Psoas muscle (tissue), 8 donors: ENCODE measurements around the gene RARRES2. TPM values are rescaled to one million over a fixed set of nuclear protein-coding genes. Genes with fewer than 3 reads are reported as not detected.

Experiments
- ATAC-seq, 4 donors: fragments of 200-7000 bp; cut with Tn5 transposase; one replicate each; pipeline ENCODE4 v1.9.1; 2020; ENCODE audit warnings: moderate library complexity in 3 of 4, mild to moderate bottlenecking in 2 of 4
- DNase-seq, 2 donors: peaks; one replicate each; pipeline ENCODE4 v3.0.0-alpha.2; 2020
- H3K27ac ChIP-seq: fragments of 200-600 bp; one replicate; pipeline ENCODE4 v1.8.0; 2022
- H3K27me3 ChIP-seq, 3 donors: fragments of 200-600 bp in 1 of 3; one replicate each; pipeline versions ENCODE4 v1.6.1 to v1.8.0; 2013 to 2022; ENCODE audit warnings: low read length in 2 of 3, mild to moderate bottlenecking in 2 of 3, moderate library complexity in 1 of 3; ENCODE audit not compliant: insufficient read depth in 3 of 3
- H3K36me3 ChIP-seq, 2 donors: fragments of 200-600 bp in 1 of 2; one replicate each; pipeline versions ENCODE4 v1.6.1 to v1.8.0; 2013 to 2022; ENCODE audit warnings: low read depth in 1 of 2, mild to moderate bottlenecking in 1 of 2, moderate library complexity in 1 of 2; ENCODE audit not compliant: insufficient read depth in 1 of 2
- H3K4me1 ChIP-seq: fragments of 200-600 bp; one replicate; pipeline ENCODE4 v1.8.0; 2022
- H3K4me3 ChIP-seq: fragments of 200-600 bp; one replicate; pipeline ENCODE4 v1.8.0; 2022; ENCODE audit warnings: mild to moderate bottlenecking
- H3K9me3 ChIP-seq: fragments of 200-600 bp; one replicate; pipeline ENCODE4 v1.8.0; 2022
- WGBS, 3 donors: extraction: QIAGEN DNeasy Blood & Tissue Kit; methylation state at CpG; one replicate each; pipeline versions ENCODE4 v1.1.6 to v1.1.7; 2013; 5-methylcytosine and 5-hydroxymethylcytosine counted together
- intact Hi-C, 2 donors: fragments of 100-400 bp; cut with DNase I; formaldehyde crosslinking; loops; one replicate each; pipeline versions ENCODE4 v1.11.0 to v1.14.2; 2022
- polyA plus RNA-seq, 3 donors: library from polyadenylated mRNA; stranded (reverse); fragments of 200-250 nt; gene quantifications; one replicate each; pipeline ENCODE4 v1.2.3, GENCODE V29; 2013
- total RNA-seq, 4 donors: library from RNA; stranded (reverse); fragmentation: NEBNext Ultra II Directional in 2 of 4; extraction: Animal tissue kit (Norgen Biotek cat#: 25700) in 2 of 4; gene quantifications; one replicate each; pipeline versions ENCODE4 v1.2.1 to v1.2.4, GENCODE V29; 2021 to 2023
- TF ChIP-seq, protein P1 (sequence below): fragments of 200-600 bp; IDR thresholded peaks from one replicate; pipeline ENCODE4 v1.8.0; 2022; ENCODE audit warnings: antibody characterized with exemption
- donor health status: healthy with polysubstance abuse.
- donor health status: DM: no; HTN: no; CAD: no; lungs with moderate emphysema.
- donor health status: Bipolar disorder and iron deficiency.
- donor health status: healthy.
- donor health status: DM: yes; HTN: yes; CAD: no.
- donor health status: DM: no; HTN: no; CAD: no.
- donor health status: DM: no; HTN: no; CAD: no.
- donor health status: DM: yes; HTN: yes; CAD: no.

RARRES2 gene
- total and polyA plus RNA-seq, 7 donors: 4.1 to 17.9 (median 7.3) TPM

DNA sequence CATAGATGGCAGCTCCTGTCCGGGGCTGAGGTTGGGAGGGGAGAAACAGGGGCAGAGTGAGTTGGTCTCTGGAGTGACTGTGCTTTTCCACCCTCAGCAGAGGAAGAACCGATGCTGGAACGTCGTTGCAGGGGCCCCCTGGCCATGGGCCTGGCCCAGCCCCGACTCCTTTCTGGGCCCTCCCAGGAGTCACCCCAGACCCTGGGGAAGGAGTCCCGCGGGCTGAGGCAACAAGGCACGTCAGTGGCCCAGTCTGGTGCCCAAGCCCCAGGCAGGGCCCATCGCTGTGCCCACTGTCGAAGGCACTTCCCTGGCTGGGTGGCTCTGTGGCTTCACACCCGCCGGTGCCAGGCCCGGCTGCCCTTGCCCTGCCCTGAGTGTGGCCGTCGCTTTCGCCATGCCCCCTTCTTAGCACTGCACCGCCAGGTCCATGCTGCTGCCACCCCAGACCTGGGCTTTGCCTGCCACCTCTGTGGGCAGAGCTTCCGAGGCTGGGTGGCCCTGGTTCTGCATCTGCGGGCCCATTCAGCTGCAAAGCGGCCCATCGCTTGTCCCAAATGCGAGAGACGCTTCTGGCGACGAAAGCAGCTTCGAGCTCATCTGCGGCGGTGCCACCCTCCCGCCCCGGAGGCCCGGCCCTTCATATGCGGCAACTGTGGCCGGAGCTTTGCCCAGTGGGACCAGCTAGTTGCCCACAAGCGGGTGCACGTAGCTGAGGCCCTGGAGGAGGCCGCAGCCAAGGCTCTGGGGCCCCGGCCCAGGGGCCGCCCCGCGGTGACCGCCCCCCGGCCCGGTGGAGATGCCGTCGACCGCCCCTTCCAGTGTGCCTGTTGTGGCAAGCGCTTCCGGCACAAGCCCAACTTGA is 29.9 kb upstream of the RARRES2 start:
- Histone ChIP-seq H3K27me3 (no peaks in the 10 kb centered on the region), H3K4me3 (peak overlapping the region; percentile 97), H3K9me3 (no peaks in the 10 kb centered on the region), H3K4me1 (peaks cover 60% of the 10 kb centered on the region), H3K27ac (peak overlapping the region; percentile 99), H3K36me3 (peaks cover 0 to 51% of the 10 kb centered on the region in 2 donors)
- intact Hi-C loops: no loop called here
- TF ChIP-seq, protein P1, sequence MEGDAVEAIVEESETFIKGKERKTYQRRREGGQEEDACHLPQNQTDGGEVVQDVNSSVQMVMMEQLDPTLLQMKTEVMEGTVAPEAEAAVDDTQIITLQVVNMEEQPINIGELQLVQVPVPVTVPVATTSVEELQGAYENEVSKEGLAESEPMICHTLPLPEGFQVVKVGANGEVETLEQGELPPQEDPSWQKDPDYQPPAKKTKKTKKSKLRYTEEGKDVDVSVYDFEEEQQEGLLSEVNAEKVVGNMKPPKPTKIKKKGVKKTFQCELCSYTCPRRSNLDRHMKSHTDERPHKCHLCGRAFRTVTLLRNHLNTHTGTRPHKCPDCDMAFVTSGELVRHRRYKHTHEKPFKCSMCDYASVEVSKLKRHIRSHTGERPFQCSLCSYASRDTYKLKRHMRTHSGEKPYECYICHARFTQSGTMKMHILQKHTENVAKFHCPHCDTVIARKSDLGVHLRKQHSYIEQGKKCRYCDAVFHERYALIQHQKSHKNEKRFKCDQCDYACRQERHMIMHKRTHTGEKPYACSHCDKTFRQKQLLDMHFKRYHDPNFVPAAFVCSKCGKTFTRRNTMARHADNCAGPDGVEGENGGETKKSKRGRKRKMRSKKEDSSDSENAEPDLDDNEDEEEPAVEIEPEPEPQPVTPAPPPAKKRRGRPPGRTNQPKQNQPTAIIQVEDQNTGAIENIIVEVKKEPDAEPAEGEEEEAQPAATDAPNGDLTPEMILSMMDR: no peak
- DNase-seq: no peak
- 80 to 86% (median 86%) methylated on average over 48 of the region's 48 CpGs for WGBS, 3 donors
- ATAC-seq: no peak

DNA sequence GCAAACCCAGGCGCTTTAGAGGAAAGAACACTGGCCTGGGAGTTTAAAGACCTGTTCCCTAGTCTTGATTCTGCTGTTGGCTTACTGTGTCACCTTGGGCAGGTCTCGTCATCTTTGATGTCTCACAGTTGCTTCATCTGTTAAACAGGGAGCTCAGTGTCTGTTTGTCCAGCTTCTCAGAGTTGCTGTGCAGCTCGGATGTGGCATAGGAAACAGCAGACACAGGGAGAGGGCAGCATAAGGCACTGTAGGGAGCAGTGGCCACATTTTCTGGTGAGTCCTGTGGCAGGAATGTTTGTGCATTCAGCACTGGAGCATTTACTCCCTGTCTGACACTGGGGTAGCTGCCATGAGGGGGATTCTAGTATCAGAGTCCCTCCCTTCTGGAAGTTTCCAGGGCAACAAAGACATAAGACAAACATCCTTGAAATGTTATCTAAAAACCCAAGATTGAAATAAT is 29.2 kb upstream of the RARRES2 start:
- H3K4me3 ChIP-seq: peak overlapping the region; percentile 97
- peak overlapping the region; percentile 99 for H3K27ac ChIP-seq
- DNase-seq (no peak), ATAC-seq (peak in 2 of 4 donors; percentile 4 to 5)
- H3K4me1 ChIP-seq: peaks cover 54% of the 10 kb centered on the region
- H3K9me3 ChIP-seq: no peaks in the 10 kb centered on the region
- H3K27me3 ChIP-seq: no peaks in the 10 kb centered on the region
- intact Hi-C loops: no loop called here
- H3K36me3 ChIP-seq: peaks cover 0 to 51% of the 10 kb centered on the region in 2 donors
- 61 to 71% (median 61%) methylated on average over 3 of the region's 3 CpGs for WGBS, 3 donors
- TF ChIP-seq, protein P1: no peak

DNA sequence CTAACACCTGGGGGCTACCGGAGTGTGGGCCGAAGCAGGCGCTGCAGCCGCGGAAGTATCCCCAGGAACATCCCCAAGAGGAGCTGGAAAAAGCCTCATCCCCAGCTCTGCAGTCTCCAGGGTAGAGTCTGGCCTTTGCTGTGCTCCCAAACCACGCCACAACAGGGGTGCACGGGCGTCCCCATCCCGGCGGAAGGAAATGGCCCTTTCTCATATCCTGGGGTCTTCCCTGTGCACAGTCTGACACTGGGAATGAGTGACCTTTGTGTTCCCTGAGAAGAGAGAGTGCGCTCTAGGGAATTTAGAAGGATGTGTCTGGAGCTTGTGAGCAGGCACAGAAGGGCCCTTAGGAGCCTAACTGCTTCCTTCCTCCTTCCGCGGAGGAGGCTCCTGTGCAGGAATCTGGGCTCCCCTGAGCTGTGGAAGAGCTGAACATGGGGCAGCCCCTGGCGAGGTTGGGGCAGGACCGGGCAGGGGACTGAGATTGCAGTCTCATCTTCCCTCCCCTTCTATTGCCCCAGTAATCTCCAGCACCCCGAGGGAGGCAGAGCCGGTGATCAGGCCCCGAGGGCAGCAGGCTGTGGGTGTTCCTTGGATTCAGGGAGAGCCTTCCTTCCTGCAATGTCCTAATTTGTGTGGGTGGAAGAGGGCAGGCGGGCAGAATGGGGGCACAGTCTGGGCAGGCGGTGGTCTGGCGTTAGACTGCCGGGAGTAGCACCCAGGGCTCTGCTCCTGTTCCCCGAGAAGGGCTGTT is 28.5 kb upstream of the RARRES2 start:
- DNase-seq: no peak
- Histone ChIP-seq H3K4me1 (peaks cover 54% of the 10 kb centered on the region), H3K36me3 (peaks cover 0 to 51% of the 10 kb centered on the region in 2 donors), H3K27me3 (no peaks in the 10 kb centered on the region), H3K27ac (peak overlapping the region; percentile 99), H3K9me3 (no peaks in the 10 kb centered on the region), H3K4me3 (peak overlapping the region; percentile 97)
- WGBS, 3 donors: 24 to 31% (median 27%) methylated on average over 20 to 23 of the region's 23 CpGs
- intact Hi-C loops: loop anchor here in 1 of 2 donors (1.0 kb wide), 1 partner anchor 8 kb away; no protein-coding TSS in a partner anchor
- ATAC-seq: no peak
- TF ChIP-seq, protein P1: no peak

DNA sequence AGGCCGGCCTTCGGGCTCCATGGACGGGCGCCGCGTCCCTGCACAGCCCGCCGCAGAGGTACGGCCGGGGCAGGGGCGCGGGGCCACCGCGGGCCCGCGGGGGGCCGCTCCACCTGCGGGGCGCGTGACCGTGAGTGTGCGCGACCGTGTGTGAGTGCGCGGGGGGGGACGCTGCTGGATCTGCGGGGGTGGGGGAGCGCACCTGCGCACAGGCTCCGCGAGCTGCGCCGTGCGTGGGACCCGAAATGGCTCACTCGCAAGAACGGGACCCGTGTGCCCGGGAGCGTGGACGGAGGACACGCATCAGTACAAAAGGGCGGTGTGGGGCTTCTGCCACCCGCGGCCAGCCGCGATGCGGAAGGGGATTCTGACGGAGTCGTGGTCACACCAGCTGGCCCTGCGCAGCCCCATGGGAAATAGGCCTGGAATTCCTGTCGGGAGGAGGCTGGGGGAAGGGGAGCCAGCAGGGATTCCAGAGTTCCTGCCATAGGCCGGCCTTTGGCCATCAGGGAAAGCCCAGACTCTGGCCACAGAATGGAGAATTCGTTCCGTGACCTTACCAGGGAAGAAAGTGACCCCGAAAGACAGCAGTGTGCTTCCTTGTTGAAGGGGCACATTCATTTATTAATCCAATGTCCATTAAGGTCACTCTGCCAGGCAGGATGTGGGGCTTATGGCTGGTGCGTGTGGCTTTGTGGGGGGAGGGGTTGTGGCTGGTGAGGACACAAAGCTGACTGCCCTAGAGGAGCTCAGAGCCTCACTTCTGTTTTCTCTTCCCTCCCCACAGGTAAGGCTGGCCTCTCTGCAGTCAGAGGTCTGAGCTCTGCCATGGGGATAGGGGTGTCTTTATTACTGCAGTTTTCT is 27.7 kb upstream of the RARRES2 start:
- DNase-seq (peak; percentile 80 to 89), ATAC-seq (peak; percentile 66 to 73 (median 72))
- Histone ChIP-seq H3K9me3 (no peaks in the 10 kb centered on the region), H3K27me3 (no peaks in the 10 kb centered on the region), H3K4me3 (peak overlapping the region; percentile 97), H3K27ac (peak overlapping the region; percentile 99), H3K4me1 (peaks cover 55% of the 10 kb centered on the region), H3K36me3 (peaks cover 0 to 43% of the 10 kb centered on the region in 2 donors)
- intact Hi-C loops: loop anchor here in 1 of 2 donors (1.0 kb wide), 1 partner anchor 9 kb away; no protein-coding TSS in a partner anchor
- WGBS, 3 donors: 0 to 1% (median 1%) methylated on average over 43 to 58 of the region's 58 CpGs
- TF ChIP-seq, protein P1: no peak
